ENCODE data around the gene TENT5C.

DNA sequence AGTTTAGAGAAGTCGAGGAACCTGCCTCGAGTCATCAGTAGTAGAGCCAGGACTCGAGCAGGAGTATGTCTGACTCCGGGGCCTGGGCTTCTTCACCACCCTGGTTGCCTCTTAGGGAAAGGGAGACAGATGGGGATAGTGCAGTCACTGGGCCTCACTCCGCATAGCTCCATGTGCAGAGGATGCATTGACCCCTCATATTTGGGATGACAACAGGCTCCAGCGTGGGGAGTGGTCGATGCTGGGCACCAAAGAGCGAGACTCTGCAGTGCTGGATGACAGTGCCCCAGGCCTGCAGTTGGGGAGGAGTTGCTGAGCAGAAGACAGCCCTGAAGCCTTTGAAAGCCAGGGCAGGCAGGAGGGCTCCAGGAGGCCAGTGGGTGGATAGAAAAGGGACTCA lies 20.8 kb upstream of the TENT5C start:
- TF ChIP-seq, protein P1, sequence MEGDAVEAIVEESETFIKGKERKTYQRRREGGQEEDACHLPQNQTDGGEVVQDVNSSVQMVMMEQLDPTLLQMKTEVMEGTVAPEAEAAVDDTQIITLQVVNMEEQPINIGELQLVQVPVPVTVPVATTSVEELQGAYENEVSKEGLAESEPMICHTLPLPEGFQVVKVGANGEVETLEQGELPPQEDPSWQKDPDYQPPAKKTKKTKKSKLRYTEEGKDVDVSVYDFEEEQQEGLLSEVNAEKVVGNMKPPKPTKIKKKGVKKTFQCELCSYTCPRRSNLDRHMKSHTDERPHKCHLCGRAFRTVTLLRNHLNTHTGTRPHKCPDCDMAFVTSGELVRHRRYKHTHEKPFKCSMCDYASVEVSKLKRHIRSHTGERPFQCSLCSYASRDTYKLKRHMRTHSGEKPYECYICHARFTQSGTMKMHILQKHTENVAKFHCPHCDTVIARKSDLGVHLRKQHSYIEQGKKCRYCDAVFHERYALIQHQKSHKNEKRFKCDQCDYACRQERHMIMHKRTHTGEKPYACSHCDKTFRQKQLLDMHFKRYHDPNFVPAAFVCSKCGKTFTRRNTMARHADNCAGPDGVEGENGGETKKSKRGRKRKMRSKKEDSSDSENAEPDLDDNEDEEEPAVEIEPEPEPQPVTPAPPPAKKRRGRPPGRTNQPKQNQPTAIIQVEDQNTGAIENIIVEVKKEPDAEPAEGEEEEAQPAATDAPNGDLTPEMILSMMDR (conservative IDR thresholded peaks at IDR 0.05) = no peak
- no peak for TF ChIP-seq ZFX (IDR thresholded peaks at IDR 0.05)

All from C4-2B (cell line).